ENCODE results near the gene LRRC28. TPM values are rescaled to one million over a fixed set of nuclear protein-coding genes. Genes with fewer than 3 reads are reported as not detected.

LRRC28 gene
- total RNA-seq, 1 experiment from 2014 or later: 39.3 TPM

GRCh38 chr15:99436542-99437314 lies 185.4 kb downstream of the LRRC28 start:
- Histone ChIP-seq H3K27ac (ENCODE audit: low read length) (no peak overlapping the region), H3K9me3 (ENCODE audit: control insufficient read depth, insufficient read depth, low read depth, low read length) (no peaks in the 10 kb centered on the region), H3K27me3 (ENCODE audit: control insufficient read depth, insufficient read depth, low read length) (no peaks in the 10 kb centered on the region), H3K36me3 (ENCODE audit: control insufficient read depth, insufficient read depth, low read length) (no peaks in the 10 kb centered on the region), H3K4me1 (ENCODE audit: control insufficient read depth, insufficient read depth, low read length) (peaks cover 15% of the 10 kb centered on the region), H3K4me3 (ENCODE audit: low read depth in 2 of 2, low read length in 2 of 2) (no peak overlapping the region)
- no peak for TF ChIP-seq POLR2AphosphoS5 (IDR thresholded peaks at IDR 0.05; ENCODE audit: low read depth, low read length)
- no peak for TF ChIP-seq REST (IDR thresholded peaks at IDR 0.05; ENCODE audit: insufficient read depth in 1 of 2, low read depth in 2 of 2, low read length in 1 of 2)
- TF ChIP-seq TCF7L2 (IDR thresholded peaks at IDR 0.05; ENCODE audit: low read depth, low read length): no peak
- no peak for TF ChIP-seq CTCF (IDR thresholded peaks at IDR 0.05)
- no peak for TF ChIP-seq SIN3A (IDR thresholded peaks at IDR 0.05; ENCODE audit: borderline replicate concordance, insufficient read depth, low read depth, low read length)
- POLR2A ChIA-PET: interaction anchor here (0.5 kb wide), 1 partner anchor 13 kb away, joined by 9 read pairs; no protein-coding TSS in a partner anchor
- intact Hi-C loops (cut with micrococcal nuclease; ENCODE audit: unreplicated experiment): no loop called here
- CTCF ChIA-PET: no interaction called here
- ATAC-seq: peak; percentile 18; the same call in 1 of the 2 replicates
- BruUV-seq (replicated peaks): no TSS peak
- in situ Hi-C loops (cut with HindIII; ENCODE audit: low pct_unique_long_range_greater_than_20kb, low sequenced_read_pairs): no loop called here
- no peak for DNase-seq (ENCODE audit: low read depth, low spot score)

- TF ChIP-seq CTCF (IDR thresholded peaks at IDR 0.05) (no peak), SIN3A (IDR thresholded peaks at IDR 0.05; ENCODE audit: borderline replicate concordance, insufficient read depth, low read depth, low read length) (no peak), POLR2AphosphoS5 (IDR thresholded peaks at IDR 0.05; ENCODE audit: low read depth, low read length) (no peak), TCF7L2 (IDR thresholded peaks at IDR 0.05; ENCODE audit: low read depth, low read length) (no peak), REST (IDR thresholded peaks at IDR 0.05; ENCODE audit: insufficient read depth in 1 of 2, low read depth in 2 of 2, low read length in 1 of 2) (no peak)
- intact Hi-C loops (cut with micrococcal nuclease; ENCODE audit: unreplicated experiment) (no loop called here), in situ Hi-C loops (cut with HindIII; ENCODE audit: low pct_unique_long_range_greater_than_20kb, low sequenced_read_pairs) (no loop called here)
- DNase-seq (ENCODE audit: low read depth, low spot score) (no peak), ATAC-seq (peak; percentile 47)
- no peak overlapping the region for H3K27ac ChIP-seq (ENCODE audit: low read length)
- no peaks in the 10 kb centered on the region for H3K9me3 ChIP-seq (ENCODE audit: control insufficient read depth, insufficient read depth, low read depth, low read length)
- ChIA-PET POLR2A (no interaction called here), CTCF (no interaction called here)
- H3K27me3 ChIP-seq (ENCODE audit: control insufficient read depth, insufficient read depth, low read length): no peaks in the 10 kb centered on the region
- BruUV-seq (replicated peaks): no TSS peak
- H3K4me1 ChIP-seq (ENCODE audit: control insufficient read depth, insufficient read depth, low read length): peaks cover 23% of the 10 kb centered on the region
- no peaks in the 10 kb centered on the region for H3K36me3 ChIP-seq (ENCODE audit: control insufficient read depth, insufficient read depth, low read length)
- no peak overlapping the region for H3K4me3 ChIP-seq (ENCODE audit: low read depth in 2 of 2, low read length in 2 of 2)
Measured at GRCh38 chr15:99437315-99438223, 186.3 kb downstream of the LRRC28 start.
